ENCODE data around the gene RTL10. TPM values are rescaled to one million over a fixed set of nuclear protein-coding genes. Genes with fewer than 3 reads are reported as not detected.

Gene RTL10
- total and polyA plus RNA-seq, 4 donors: 7.4 to 22.7 (median 11.6) TPM

DNA sequence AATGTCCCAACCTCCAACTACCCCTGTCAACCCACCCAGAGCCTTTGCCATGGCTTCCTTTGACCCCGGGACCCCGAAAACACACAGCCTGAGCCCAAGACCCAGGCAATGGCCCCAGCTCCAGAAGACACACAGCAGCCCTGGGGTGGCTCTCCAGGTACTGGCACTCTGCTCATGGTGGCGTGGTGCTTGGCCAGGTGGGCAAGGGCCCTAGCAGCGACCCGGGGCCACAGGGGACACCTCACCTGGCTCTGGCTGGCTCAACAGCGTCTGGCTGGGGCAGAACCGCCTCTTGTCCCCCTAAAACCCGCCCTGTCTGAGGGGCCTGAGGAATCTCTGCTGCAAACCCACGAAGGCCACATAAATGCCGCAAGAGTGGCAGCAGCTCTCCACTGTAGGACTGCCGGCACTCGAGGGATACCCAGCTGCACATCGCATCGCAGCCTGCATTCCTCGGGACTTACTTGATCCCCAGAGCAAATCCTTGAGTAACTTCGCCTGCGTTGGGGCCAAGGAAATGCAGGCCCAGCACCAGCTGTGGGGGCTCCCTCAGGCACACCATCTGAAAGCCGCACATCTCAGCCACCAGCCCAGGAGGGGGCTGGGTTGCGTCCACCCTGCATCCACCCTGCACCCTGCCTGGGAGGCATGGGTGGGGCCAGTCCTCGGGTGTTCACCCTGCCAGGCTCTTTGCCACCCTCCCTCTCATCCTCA, 23.1 kb upstream of the RTL10 start:
- no peak overlapping the region for H3K4me3 ChIP-seq
- H3K9me3 ChIP-seq (ENCODE audit: control insufficient read depth in 4 of 4, insufficient read depth in 3 of 4, low read length in 3 of 4): no peaks in the 10 kb centered on the region
- ATAC-seq (ENCODE audit: insufficient read depth, low FRiP score) (no peak), DNase-seq (peak in 1 of 3 donors; percentile 10)
- no peaks in the 10 kb centered on the region for H3K27me3 ChIP-seq (ENCODE audit: control insufficient read depth in 3 of 3, insufficient read depth in 3 of 3, low read length in 2 of 3)
- no peak overlapping the region for H3K27ac ChIP-seq (ENCODE audit: low read depth in 1 of 2, low read length in 1 of 2)
- WGBS, 2 donors: 94 to 96% methylated on average over 20 of the region's 20 CpGs
- no peak overlapping the region for H3K9ac ChIP-seq (ENCODE audit: insufficient read depth in 1 of 2, low read length in 2 of 2)
- H3K4me1 ChIP-seq (ENCODE audit: control insufficient read depth in 5 of 5, insufficient read depth in 5 of 5, low read length in 5 of 5): peaks cover 0 to 32% (median 4%) of the 10 kb centered on the region in 5 donors
- peaks cover 0 to 3% (median 0%) of the 10 kb centered on the region in 4 donors for H3K36me3 ChIP-seq (ENCODE audit: control insufficient read depth in 4 of 4, insufficient read depth in 4 of 4, low read length in 4 of 4)
- TF ChIP-seq, protein P1, sequence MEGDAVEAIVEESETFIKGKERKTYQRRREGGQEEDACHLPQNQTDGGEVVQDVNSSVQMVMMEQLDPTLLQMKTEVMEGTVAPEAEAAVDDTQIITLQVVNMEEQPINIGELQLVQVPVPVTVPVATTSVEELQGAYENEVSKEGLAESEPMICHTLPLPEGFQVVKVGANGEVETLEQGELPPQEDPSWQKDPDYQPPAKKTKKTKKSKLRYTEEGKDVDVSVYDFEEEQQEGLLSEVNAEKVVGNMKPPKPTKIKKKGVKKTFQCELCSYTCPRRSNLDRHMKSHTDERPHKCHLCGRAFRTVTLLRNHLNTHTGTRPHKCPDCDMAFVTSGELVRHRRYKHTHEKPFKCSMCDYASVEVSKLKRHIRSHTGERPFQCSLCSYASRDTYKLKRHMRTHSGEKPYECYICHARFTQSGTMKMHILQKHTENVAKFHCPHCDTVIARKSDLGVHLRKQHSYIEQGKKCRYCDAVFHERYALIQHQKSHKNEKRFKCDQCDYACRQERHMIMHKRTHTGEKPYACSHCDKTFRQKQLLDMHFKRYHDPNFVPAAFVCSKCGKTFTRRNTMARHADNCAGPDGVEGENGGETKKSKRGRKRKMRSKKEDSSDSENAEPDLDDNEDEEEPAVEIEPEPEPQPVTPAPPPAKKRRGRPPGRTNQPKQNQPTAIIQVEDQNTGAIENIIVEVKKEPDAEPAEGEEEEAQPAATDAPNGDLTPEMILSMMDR (IDR thresholded peaks at IDR 0.05; ENCODE audit: control extremely low read depth, extremely low read depth): no peak

DNA sequence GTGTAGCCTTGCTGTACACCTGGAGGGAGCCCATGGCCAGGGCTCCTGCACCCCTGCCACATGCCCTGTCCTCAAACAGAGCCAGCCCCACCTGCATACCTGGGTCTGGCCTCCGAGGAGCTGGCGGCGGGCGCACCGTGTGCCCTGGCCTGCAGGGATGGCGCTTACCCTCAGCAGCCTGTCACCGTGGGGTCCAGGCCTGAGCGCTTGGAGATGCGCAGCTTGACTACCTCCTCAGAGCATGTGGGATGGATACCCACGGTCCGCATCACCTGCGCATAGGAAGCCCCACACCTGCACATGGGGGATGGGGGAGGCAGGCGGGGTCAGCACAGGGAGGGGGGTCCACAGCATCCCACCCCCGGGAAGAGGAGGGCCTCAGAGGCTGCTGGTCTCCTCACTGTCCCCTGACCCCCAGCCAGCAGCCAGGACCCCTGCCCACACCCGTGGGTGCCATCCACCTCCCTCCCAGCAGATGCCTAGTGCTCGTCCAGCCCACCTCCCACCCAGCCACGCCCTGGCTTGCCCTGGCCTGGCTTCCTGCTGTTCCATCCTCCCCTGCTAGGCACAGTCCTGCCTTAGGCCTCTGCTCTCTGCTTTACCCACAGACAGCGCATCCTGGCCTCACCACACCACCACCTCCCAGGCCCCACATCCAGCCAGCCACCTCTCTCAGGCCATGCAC, 22.4 kb upstream of the RTL10 start:
- no peaks in the 10 kb centered on the region for H3K27me3 ChIP-seq (ENCODE audit: control insufficient read depth in 3 of 3, insufficient read depth in 3 of 3, low read length in 2 of 3)
- TF ChIP-seq, protein P1 (IDR thresholded peaks at IDR 0.05; ENCODE audit: control extremely low read depth, extremely low read depth): no peak
- DNase-seq (peak in 1 of 3 donors; percentile 11), ATAC-seq (ENCODE audit: insufficient read depth, low FRiP score) (no peak)
- no peaks in the 10 kb centered on the region for H3K9me3 ChIP-seq (ENCODE audit: control insufficient read depth in 4 of 4, insufficient read depth in 3 of 4, low read length in 3 of 4)
- no peak overlapping the region for H3K9ac ChIP-seq (ENCODE audit: insufficient read depth in 1 of 2, low read length in 2 of 2)
- no peak overlapping the region for H3K4me3 ChIP-seq
- WGBS, 2 donors: 91 to 95% methylated on average over 17 to 18 of the region's 18 CpGs
- H3K36me3 ChIP-seq (ENCODE audit: control insufficient read depth in 4 of 4, insufficient read depth in 4 of 4, low read length in 4 of 4): peaks cover 0 to 3% (median 0%) of the 10 kb centered on the region in 4 donors
- no peak overlapping the region for H3K27ac ChIP-seq (ENCODE audit: low read depth in 1 of 2, low read length in 1 of 2)
- H3K4me1 ChIP-seq (ENCODE audit: control insufficient read depth in 5 of 5, insufficient read depth in 5 of 5, low read length in 5 of 5): peaks cover 0 to 32% (median 4%) of the 10 kb centered on the region in 5 donors

DNA sequence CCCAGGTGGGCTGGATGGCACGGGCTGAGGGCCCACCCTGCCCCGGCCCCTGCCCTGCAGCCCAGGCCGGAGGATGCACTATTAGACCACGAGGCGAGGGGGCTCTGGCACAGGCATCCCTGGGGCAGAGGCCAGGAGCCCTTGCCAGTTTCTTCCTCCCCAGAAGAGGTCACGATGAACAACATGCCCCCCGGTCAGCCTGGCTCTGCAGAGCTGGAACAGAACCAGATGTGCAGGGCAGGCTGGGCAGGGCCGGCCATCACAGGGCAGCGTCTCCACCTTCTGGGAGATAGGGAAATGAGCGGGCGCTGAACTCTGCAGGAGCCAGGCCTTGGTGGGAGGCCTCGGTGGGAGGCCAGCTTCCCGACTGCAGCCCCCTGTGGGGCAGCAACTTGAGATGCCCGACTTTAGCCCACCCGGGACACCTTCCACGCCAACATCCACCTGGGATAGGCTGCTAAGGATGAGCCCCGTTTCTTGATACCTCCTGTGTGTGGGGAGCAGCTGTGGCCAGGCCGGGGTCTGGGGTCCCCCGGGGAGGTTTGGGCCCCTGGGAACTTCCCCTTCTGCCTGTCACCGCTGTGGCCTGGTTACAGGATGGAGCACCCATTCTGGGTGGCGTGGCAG, 21.8 kb upstream of the RTL10 start:
- H3K36me3 ChIP-seq (ENCODE audit: control insufficient read depth in 4 of 4, insufficient read depth in 4 of 4, low read length in 4 of 4): peaks cover 0 to 3% (median 0%) of the 10 kb centered on the region in 4 donors
- H3K4me1 ChIP-seq (ENCODE audit: control insufficient read depth in 5 of 5, insufficient read depth in 5 of 5, low read length in 5 of 5): peaks cover 0 to 26% (median 4%) of the 10 kb centered on the region in 5 donors
- TF ChIP-seq, protein P1 (IDR thresholded peaks at IDR 0.05; ENCODE audit: control extremely low read depth, extremely low read depth): no peak
- DNase-seq (no peak), ATAC-seq (ENCODE audit: insufficient read depth, low FRiP score) (no peak)
- no peaks in the 10 kb centered on the region for H3K27me3 ChIP-seq (ENCODE audit: control insufficient read depth in 3 of 3, insufficient read depth in 3 of 3, low read length in 2 of 3)
- peak overlapping the region in 1 of 2 donors; percentile 21 for H3K27ac ChIP-seq (ENCODE audit: low read depth in 1 of 2, low read length in 1 of 2)
- WGBS, 2 donors: 76 to 82% methylated on average over 21 of the region's 21 CpGs
- H3K4me3 ChIP-seq: no peak overlapping the region
- H3K9ac ChIP-seq (ENCODE audit: insufficient read depth in 1 of 2, low read length in 2 of 2): no peak overlapping the region
- no peaks in the 10 kb centered on the region for H3K9me3 ChIP-seq (ENCODE audit: control insufficient read depth in 4 of 4, insufficient read depth in 3 of 4, low read length in 3 of 4)

All from lung (tissue), 12 donors.